HepG2 (cell line): Measurements from ENCODE around the gene NUDT3. TPM values are rescaled to one million over a fixed set of nuclear protein-coding genes. Genes with fewer than 3 reads are reported as not detected.
A peak's percentile ranks its signal among the peaks of the same experiment; 100 is the strongest.

Source experiments
- ATAC-seq: fragments of 200-7000 bp; cut with Tn5 transposase; 3 replicates; pipeline ENCODE4 v1.9.1; 2020; ENCODE audit warnings: mild to moderate bottlenecking, moderate library complexity
- BruUV-seq: library from RNA; stranded (reverse); fragments of 400-500 nt; replicated peaks from 2 replicates; lab custom pipeline; 2021; lab: Mats Ljungman, UMichigan
- CTCF ChIA-PET: fragments of 300-600 bp; formaldehyde crosslinking; extraction: SDS; loops from one replicate; lab custom pipeline; 2021; ENCODE audit warnings: low total read pairs, inconsistent platforms, low intra/inter-chr PET ratio; lab: Yijun Ruan, JAX
- POLR2A ChIA-PET: fragments of 350-600 bp; sonication (Branson Sonifier 250); formaldehyde crosslinking; loops from one replicate; lab custom pipeline; 2020; ENCODE audit warnings: antibody characterized with exemption, inconsistent platforms; lab: Yijun Ruan, JAX
- DNase-seq: peaks from one replicate; pipeline ENCODE4 v3.0.0-alpha.2; 2015; ENCODE audit warnings: low spot score
- FAIRE-seq: peaks from 3 replicates; lab custom pipeline; 2011; peaks lifted over from hg19 to GRCh38; lab: Jason Lieb, UNC
- H2AFZ ChIP-seq: one replicate; pipeline ENCODE4 v1.6.1; 2011; ENCODE audit warnings: low read length, inconsistent platforms
- H3K27ac ChIP-seq: fragments of 300-600 bp; 3 replicates; pipeline ENCODE4 v1.8.0; 2011; ENCODE audit warnings: mixed run types, mild to moderate bottlenecking, mixed read lengths, low read length, inconsistent platforms; ENCODE audit not compliant: insufficient read depth; ENCODE audit errors: extremely low read length
- H3K27me3 ChIP-seq, 2 experiments: fragments of 200-600 bp in 1 of 2; 2 replicates in 1 of 2; 3 replicates in 1 of 2; pipeline versions ENCODE4 v1.6.0 to v1.8.0; 2011; ENCODE audit warnings: low read length in 2 of 2, mild to moderate bottlenecking in 2 of 2, moderate library complexity in 2 of 2, inconsistent platforms in 1 of 2; ENCODE audit not compliant: insufficient read depth in 2 of 2, control insufficient read depth in 1 of 2
- H3K36me3 ChIP-seq, 2 experiments: fragments of 200-600 bp in 1 of 2; replicated peaks in 1 of 2; 2 replicates in 1 of 2; 3 replicates in 1 of 2; pipeline versions ENCODE4 v1.5.1 to v1.8.0; 2011; ENCODE audit warnings: low read length in 2 of 2, inconsistent platforms in 1 of 2; ENCODE audit not compliant: insufficient read depth in 2 of 2, control insufficient read depth in 1 of 2
- H3K4me1 ChIP-seq: 2 replicates; pipeline ENCODE4 v1.5.1; 2012; ENCODE audit warnings: low read length, inconsistent platforms; ENCODE audit not compliant: insufficient read depth
- H3K4me2 ChIP-seq: 2 replicates; pipeline ENCODE4 v1.6.0; 2011; ENCODE audit warnings: low read depth, low read length, inconsistent platforms
- H3K4me3 ChIP-seq, 3 experiments: fragments of 200-600 bp in 1 of 3; sonication (generic), shearing (Covaris generic) in 1 of 3; replicated peaks in 1 of 3; 2 replicates each; pipeline ENCODE4 v1.5.1; 2011 to 2016; ENCODE audit warnings: low read length in 3 of 3, inconsistent platforms in 2 of 3, low read depth in 2 of 3, mild to moderate bottlenecking in 2 of 3, control low read depth in 1 of 3, mixed read lengths in 1 of 3; ENCODE audit not compliant: insufficient read depth in 1 of 3
- H3K79me2 ChIP-seq: one replicate; pipeline ENCODE4 v1.6.1; 2011; ENCODE audit warnings: low read length, inconsistent platforms; ENCODE audit not compliant: insufficient read depth
- H3K9ac ChIP-seq: 2 replicates; pipeline ENCODE4 v1.6.0; 2011; ENCODE audit warnings: mild to moderate bottlenecking, low read depth, low read length, inconsistent platforms; ENCODE audit not compliant: insufficient read depth
- H3K9me3 ChIP-seq: 2 replicates; pipeline ENCODE4 v1.5.1; 2012; ENCODE audit warnings: mild to moderate bottlenecking, low read length
- H4K20me1 ChIP-seq: 2 replicates; pipeline ENCODE4 v1.6.0; 2011; ENCODE audit warnings: inconsistent platforms, mild to moderate bottlenecking, low read length, moderate library complexity; ENCODE audit not compliant: insufficient read depth
- ADNP ChIP-seq: sonication (generic); formaldehyde crosslinking; IDR thresholded peaks from 2 replicates; pipeline ENCODE4 v1.4.0; 2020; ENCODE audit warnings: missing genetic modification reagents
- BORCS8-MEF2B ChIP-seq: sonication (generic); formaldehyde crosslinking; IDR thresholded peaks from 2 replicates; pipeline ENCODE4 v1.8.0; 2022; ENCODE audit warnings: mild to moderate bottlenecking, missing genetic modification reagents
- CSRNP2 ChIP-seq: sonication (generic); formaldehyde crosslinking; conservative IDR thresholded peaks from 2 replicates; pipeline ENCODE4 v1.8.0; 2022; ENCODE audit warnings: low read depth, missing genetic modification reagents
- FOXP1 ChIP-seq, 2 experiments: fragments of 450-650 bp in 1 of 2; IDR thresholded peaks; 2 replicates each; pipeline ENCODE4 v1.6.1; 2017 to 2018; ENCODE audit warnings: antibody characterized with exemption in 1 of 2
- NFIB ChIP-seq: sonication (generic); formaldehyde crosslinking; IDR thresholded peaks from 2 replicates; pipeline ENCODE4 v1.9.0; 2021; ENCODE audit warnings: missing genetic modification reagents, mild to moderate bottlenecking, borderline replicate concordance
- NRL ChIP-seq: sonication (generic); formaldehyde crosslinking; IDR thresholded peaks from 2 replicates; pipeline ENCODE4 v1.5.0; 2020; ENCODE audit warnings: missing genetic modification reagents, mild to moderate bottlenecking, moderate library complexity, borderline replicate concordance
- RFXAP ChIP-seq: sonication (generic); formaldehyde crosslinking; IDR thresholded peaks from 2 replicates; pipeline ENCODE4 v1.4.0; 2020; ENCODE audit warnings: missing genetic modification reagents, borderline replicate concordance
- ZNF281 ChIP-seq: sonication (generic); formaldehyde crosslinking; IDR thresholded peaks from 2 replicates; pipeline ENCODE4 v1.4.0; 2020; ENCODE audit warnings: missing genetic modification reagents, borderline replicate concordance
- ZNF484 ChIP-seq: sonication (generic); formaldehyde crosslinking; IDR thresholded peaks from 2 replicates; pipeline ENCODE4 v1.5.1; 2020; ENCODE audit warnings: mild to moderate bottlenecking, low read depth, missing genetic modification reagents, borderline replicate concordance
- ZNF674 ChIP-seq: sonication (generic); formaldehyde crosslinking; IDR thresholded peaks from 2 replicates; pipeline ENCODE4 v1.5.0; 2020; ENCODE audit warnings: low read depth, mild to moderate bottlenecking, missing genetic modification reagents
- ZNF782 ChIP-seq: sonication (generic); formaldehyde crosslinking; IDR thresholded peaks from 2 replicates; pipeline ENCODE4 v1.4.0; 2020; ENCODE audit warnings: missing genetic modification reagents, mild to moderate bottlenecking, borderline replicate concordance
- ZNF878 ChIP-seq: sonication (generic); formaldehyde crosslinking; IDR thresholded peaks from 2 replicates; pipeline ENCODE4 v1.8.1; 2023; ENCODE audit warnings: mild to moderate bottlenecking, missing genetic modification reagents, moderate library complexity
- ZSCAN22 ChIP-seq: sonication (generic); formaldehyde crosslinking; IDR thresholded peaks from 2 replicates; pipeline ENCODE4 v1.4.0; 2020; ENCODE audit warnings: mild to moderate bottlenecking, missing genetic modification reagents
- ZZZ3 ChIP-seq: sonication (generic); formaldehyde crosslinking; IDR thresholded peaks from 2 replicates; pipeline ENCODE4 v1.4.0; 2020; ENCODE audit warnings: missing genetic modification reagents, mild to moderate bottlenecking, borderline replicate concordance
- WGBS: methylation state at CpG from one replicate; pipeline ENCODE4 v1.1.6; 2017; ENCODE audit warnings: low lambda C conversion rate; 5-methylcytosine and 5-hydroxymethylcytosine counted together
- in situ Hi-C: cut with HindIII; loops from 2 replicates; pipeline ENCODE4 v1.10.0; 2017; ENCODE audit warnings: low pct_unique_long_range_greater_than_20kb; ENCODE audit not compliant: extremely low pct_ligation_motif_present
- intact Hi-C: fragments of 100-400 bp; cut with micrococcal nuclease; formaldehyde crosslinking; loops from one replicate; pipeline ENCODE4 v1.10.0; 2022; ENCODE audit not compliant: unreplicated experiment
- polyA plus RNA-seq, 8 experiments: library from polyadenylated mRNA; depleted of rRNA in 3 of 8; stranded (reverse) in 7 of 8; unstranded in 1 of 8; fragments of >200 nt; fragmentation: Illumina TruSeq in 4 of 8; extraction: Trizol in 4 of 8; gene quantifications; 2 replicates each; pipeline versions ENCODE4 v1.2.1 to v1.2.3, GENCODE V29; 2011 to 2016; ENCODE audit warnings: low read depth in 4 of 8, missing spikeins in 1 of 8, mixed read lengths in 1 of 8; ENCODE audit not compliant: insufficient read depth in 1 of 8
- total RNA-seq, 5 experiments: library from RNA; depleted of rRNA; stranded (reverse); fragments of >200 nt; fragmentation: Illumina TruSeq; extraction: Trizol; gene quantifications; 2 replicates each; pipeline ENCODE4 v1.2.3, GENCODE V29; 2016; ENCODE audit warnings: low read depth in 1 of 5

The NUDT3 gene
- total and polyA plus RNA-seq, 2 of the 13 experiments (the other 11 are each of a cell fraction or from before 2014, with no cell fraction given): 20.2 to 20.6 TPM

DNA sequence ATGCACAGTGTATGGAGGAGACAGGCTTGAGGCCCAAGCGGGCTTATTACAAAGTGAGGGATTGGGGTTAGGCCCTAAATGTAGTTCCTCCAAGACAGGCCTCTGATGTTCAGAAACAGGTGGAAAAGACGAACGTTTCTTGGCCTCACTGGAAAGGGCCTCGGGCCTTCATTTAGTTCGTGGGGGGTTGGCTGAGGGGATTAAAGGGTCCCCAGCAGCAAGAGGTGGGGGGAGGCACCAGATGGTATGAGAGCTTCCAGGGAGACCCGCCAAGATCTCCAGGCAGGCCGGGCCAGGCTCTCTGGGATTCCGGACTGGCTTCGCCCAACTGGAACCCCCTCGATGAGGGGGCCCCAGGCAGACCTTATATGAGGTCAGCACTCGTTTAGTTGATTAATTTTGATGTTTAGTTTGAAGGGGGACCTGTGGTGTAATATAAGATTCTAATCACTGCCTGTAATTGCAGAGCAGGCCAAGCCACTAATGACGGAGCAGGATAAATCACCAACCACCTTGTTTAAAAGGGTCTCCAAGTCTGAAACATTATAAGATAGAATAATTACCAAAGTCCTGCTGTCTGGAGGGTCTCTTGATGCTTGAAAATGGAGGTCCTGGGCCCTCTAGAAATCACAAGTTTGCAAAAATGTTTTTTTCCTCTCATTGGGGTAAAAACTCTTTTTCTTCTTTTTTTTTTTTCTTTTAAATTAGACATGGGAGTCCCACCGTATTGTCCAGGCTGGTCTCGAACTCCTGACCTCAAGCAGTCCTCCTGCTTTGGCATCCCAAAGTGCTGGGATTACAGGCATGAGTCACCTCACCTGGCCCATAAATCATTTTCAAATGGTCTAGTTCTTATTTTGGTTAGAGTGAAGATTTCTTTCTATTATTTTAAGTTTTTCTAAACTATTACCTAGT lies 153.6 kb downstream of the NUDT3 start:
- H3K9ac ChIP-seq: peak overlapping the region; percentile 88
- no peaks in the 10 kb centered on the region for H3K9me3 ChIP-seq
- CTCF ChIA-PET: interaction anchor here (0.9 kb wide), 1 partner anchor 42 kb away, joined by 4 read pairs; no protein-coding TSS in a partner anchor
- H3K4me2 ChIP-seq: peak overlapping the region; percentile 79
- peak overlapping the region; percentile 65 for H3K27ac ChIP-seq
- peaks cover 52% of the 10 kb centered on the region for H3K4me1 ChIP-seq
- WGBS: 85% methylated on average over 14 of the region's 14 CpGs
- ATAC-seq (no peak), FAIRE-seq (no peak), DNase-seq (no peak)
- H3K27me3 ChIP-seq: no peaks in the 10 kb centered on the region; a peak in 1 of 5 replicates
- intact Hi-C loops (no loop called here), in situ Hi-C loops (loop anchor here (25.0 kb wide), 1 partner anchor 373 kb away; no protein-coding TSS in a partner anchor)
- peaks cover 21 to 37% of the 10 kb centered on the region in 2 experiments; a peak in 4 of 5 replicates for H3K36me3 ChIP-seq
- H2AFZ ChIP-seq: no peak overlapping the region
- POLR2A ChIA-PET: no interaction called here
- no peaks in the 10 kb centered on the region for H4K20me1 ChIP-seq
- TSS peak; percentile 43 for BruUV-seq
- peak overlapping the region; percentile 78 to 91 (median 86) for H3K4me3 ChIP-seq
- peaks cover 25% of the 10 kb centered on the region for H3K79me2 ChIP-seq
- TF ChIP-seq ZNF674 (CRISPR knock-in tag) (no peak), ZNF878 (no peak), RFXAP (CRISPR knock-in tag) (no peak), ZSCAN22 (no peak), ZNF484 (CRISPR knock-in tag) (no peak), ZZZ3 (CRISPR knock-in tag) (no peak), BORCS8-MEF2B (CRISPR knock-in tag) (no peak), ADNP (CRISPR knock-in tag) (no peak), CSRNP2 (no peak), ZNF782 (CRISPR knock-in tag) (no peak), FOXP1 (IDR thresholded peaks at IDR 0.05) (no peak), FOXP1 (CRISPR knock-in tag; IDR thresholded peaks at IDR 0.05) (no peak), NFIB (CRISPR knock-in tag) (no peak), NRL (CRISPR knock-in tag) (no peak; the same call in 1 of the 2 replicates), ZNF281 (CRISPR knock-in tag) (no peak)
